Measurements from ENCODE around the gene PDE11A. TPM values are rescaled to one million over a fixed set of nuclear protein-coding genes. Genes with fewer than 3 reads are reported as not detected.

PDE11A gene
- total and polyA plus RNA-seq, 2 of the 13 experiments (the other 11 are each of a cell fraction or from before 2014, with no cell fraction given): 1.2 to 1.7 TPM

GRCh38 chr2:177970670-177971454 is 101.7 kb downstream of the PDE11A start (continued):
- TF ChIP-seq, protein P1, sequence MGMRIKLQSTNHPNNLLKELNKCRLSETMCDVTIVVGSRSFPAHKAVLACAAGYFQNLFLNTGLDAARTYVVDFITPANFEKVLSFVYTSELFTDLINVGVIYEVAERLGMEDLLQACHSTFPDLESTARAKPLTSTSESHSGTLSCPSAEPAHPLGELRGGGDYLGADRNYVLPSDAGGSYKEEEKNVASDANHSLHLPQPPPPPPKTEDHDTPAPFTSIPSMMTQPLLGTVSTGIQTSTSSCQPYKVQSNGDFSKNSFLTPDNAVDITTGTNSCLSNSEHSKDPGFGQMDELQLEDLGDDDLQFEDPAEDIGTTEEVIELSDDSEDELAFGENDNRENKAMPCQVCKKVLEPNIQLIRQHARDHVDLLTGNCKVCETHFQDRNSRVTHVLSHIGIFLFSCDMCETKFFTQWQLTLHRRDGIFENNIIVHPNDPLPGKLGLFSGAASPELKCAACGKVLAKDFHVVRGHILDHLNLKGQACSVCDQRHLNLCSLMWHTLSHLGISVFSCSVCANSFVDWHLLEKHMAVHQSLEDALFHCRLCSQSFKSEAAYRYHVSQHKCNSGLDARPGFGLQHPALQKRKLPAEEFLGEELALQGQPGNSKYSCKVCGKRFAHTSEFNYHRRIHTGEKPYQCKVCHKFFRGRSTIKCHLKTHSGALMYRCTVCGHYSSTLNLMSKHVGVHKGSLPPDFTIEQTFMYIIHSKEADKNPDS (CRISPR knock-in tag; IDR thresholded peaks at IDR 0.05): no peak
- no peak for TF ChIP-seq ZNF629 (CRISPR knock-in tag; conservative IDR thresholded peaks at IDR 0.05)
- TF ChIP-seq ASH2L (IDR thresholded peaks at IDR 0.05; ENCODE audit: insufficient read length, low read depth, low read length): peak; percentile 80
- TF ChIP-seq MXD3 (CRISPR knock-in tag; IDR thresholded peaks at IDR 0.05): no peak
- peak in 1 of 2 experiments; percentile 81; a peak in 2 of 4 replicates for TF ChIP-seq EP300 (IDR thresholded peaks at IDR 0.05; ENCODE audit: low read depth in 2 of 2, low read length in 2 of 2)
- TF ChIP-seq EP300 (CRISPR knock-in tag; IDR thresholded peaks at IDR 0.05; ENCODE audit: borderline replicate concordance): peak; percentile 54; the same call in 1 of the 2 replicates
- TF ChIP-seq HES4 (CRISPR knock-in tag; IDR thresholded peaks at IDR 0.05; ENCODE audit: borderline replicate concordance): no peak
- peak; percentile 53 for TF ChIP-seq SKI (IDR thresholded peaks at IDR 0.05; ENCODE audit: partially characterized antibody)
- TF ChIP-seq ZNF441 (CRISPR knock-in tag; IDR thresholded peaks at IDR 0.05; ENCODE audit: borderline replicate concordance): no peak
- TF ChIP-seq TARDBP (CRISPR knock-in tag; IDR thresholded peaks at IDR 0.05): peak; percentile 83
- TF ChIP-seq MIER3 (CRISPR knock-in tag; IDR thresholded peaks at IDR 0.05; ENCODE audit: borderline replicate concordance): 0 out of 2 replicates have a peak, but pooled peaks have one; percentile 74
- no peak for TF ChIP-seq MAFF (IDR thresholded peaks at IDR 0.05; ENCODE audit: low read depth, low read length)
- TF ChIP-seq PTBP1 (IDR thresholded peaks at IDR 0.05; ENCODE audit: low read depth, low read length, poor library complexity, severe bottlenecking): no peak
- no peak for TF ChIP-seq DPF2 (CRISPR knock-in tag; IDR thresholded peaks at IDR 0.05; ENCODE audit: borderline replicate concordance, low read depth)
- TF ChIP-seq RCOR2 (CRISPR knock-in tag; IDR thresholded peaks at IDR 0.05): peak; percentile 62; the same call in 1 of the 2 replicates
- TF ChIP-seq ZNF816 (CRISPR knock-in tag; IDR thresholded peaks at IDR 0.05; ENCODE audit: borderline replicate concordance): no peak; the same call in 1 of the 2 replicates
- TF ChIP-seq ZNF563 (CRISPR knock-in tag; IDR thresholded peaks at IDR 0.05): no peak
- TF ChIP-seq, protein P2, sequence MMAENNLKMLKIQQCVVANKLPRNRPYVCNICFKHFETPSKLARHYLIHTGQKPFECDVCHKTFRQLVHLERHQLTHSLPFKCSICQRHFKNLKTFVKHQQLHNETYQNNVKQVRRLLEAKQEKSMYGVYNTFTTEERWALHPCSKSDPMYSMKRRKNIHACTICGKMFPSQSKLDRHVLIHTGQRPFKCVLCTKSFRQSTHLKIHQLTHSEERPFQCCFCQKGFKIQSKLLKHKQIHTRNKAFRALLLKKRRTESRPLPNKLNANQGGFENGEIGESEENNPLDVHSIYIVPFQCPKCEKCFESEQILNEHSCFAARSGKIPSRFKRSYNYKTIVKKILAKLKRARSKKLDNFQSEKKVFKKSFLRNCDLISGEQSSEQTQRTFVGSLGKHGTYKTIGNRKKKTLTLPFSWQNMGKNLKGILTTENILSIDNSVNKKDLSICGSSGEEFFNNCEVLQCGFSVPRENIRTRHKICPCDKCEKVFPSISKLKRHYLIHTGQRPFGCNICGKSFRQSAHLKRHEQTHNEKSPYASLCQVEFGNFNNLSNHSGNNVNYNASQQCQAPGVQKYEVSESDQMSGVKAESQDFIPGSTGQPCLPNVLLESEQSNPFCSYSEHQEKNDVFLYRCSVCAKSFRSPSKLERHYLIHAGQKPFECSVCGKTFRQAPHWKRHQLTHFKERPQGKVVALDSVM (CRISPR knock-in tag; IDR thresholded peaks at IDR 0.05): no peak
- TF ChIP-seq, protein P3, sequence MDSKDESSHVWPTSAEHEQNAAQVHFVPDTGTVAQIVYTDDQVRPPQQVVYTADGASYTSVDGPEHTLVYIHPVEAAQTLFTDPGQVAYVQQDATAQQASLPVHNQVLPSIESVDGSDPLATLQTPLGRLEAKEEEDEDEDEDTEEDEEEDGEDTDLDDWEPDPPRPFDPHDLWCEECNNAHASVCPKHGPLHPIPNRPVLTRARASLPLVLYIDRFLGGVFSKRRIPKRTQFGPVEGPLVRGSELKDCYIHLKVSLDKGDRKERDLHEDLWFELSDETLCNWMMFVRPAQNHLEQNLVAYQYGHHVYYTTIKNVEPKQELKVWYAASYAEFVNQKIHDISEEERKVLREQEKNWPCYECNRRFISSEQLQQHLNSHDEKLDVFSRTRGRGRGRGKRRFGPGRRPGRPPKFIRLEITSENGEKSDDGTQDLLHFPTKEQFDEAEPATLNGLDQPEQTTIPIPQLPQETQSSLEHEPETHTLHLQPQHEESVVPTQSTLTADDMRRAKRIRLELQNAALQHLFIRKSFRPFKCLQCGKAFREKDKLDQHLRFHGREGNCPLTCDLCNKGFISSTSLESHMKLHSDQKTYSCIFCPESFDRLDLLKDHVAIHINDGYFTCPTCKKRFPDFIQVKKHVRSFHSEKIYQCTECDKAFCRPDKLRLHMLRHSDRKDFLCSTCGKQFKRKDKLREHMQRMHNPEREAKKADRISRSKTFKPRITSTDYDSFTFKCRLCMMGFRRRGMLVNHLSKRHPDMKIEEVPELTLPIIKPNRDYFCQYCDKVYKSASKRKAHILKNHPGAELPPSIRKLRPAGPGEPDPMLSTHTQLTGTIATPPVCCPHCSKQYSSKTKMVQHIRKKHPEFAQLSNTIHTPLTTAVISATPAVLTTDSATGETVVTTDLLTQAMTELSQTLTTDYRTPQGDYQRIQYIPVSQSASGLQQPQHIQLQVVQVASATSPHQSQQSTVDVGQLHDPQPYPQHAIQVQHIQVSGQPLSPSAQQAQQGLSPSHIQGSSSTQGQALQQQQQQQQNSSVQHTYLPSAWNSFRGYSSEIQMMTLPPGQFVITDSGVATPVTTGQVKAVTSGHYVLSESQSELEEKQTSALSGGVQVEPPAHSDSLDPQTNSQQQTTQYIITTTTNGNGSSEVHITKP (CRISPR knock-in tag; IDR thresholded peaks at IDR 0.05; ENCODE audit: low read depth): no peak; the same call in 1 of the 2 replicates
